H9 (cell line): ENCODE results near the gene PYROXD2. TPM values are rescaled to one million over a fixed set of nuclear protein-coding genes. Genes with fewer than 3 reads are reported as not detected.

ENCODE experiments used
- DNase-seq: peaks from one replicate; pipeline ENCODE4 v3.0.0-alpha.2; 2017
- H2AFZ ChIP-seq: one replicate; pipeline ENCODE4 v1.6.1; 2013; ENCODE audit warnings: mild to moderate bottlenecking, low read length, control low read depth, moderate library complexity
- H2AK5ac ChIP-seq: 2 replicates; pipeline ENCODE4 v1.6.1; 2013; ENCODE audit warnings: low read length, control low read depth, mixed read lengths; ENCODE audit not compliant: insufficient read length
- H2BK120ac ChIP-seq: one replicate; pipeline ENCODE4 v1.6.1; 2013; ENCODE audit warnings: low read depth, mild to moderate bottlenecking, low read length, control low read depth, inconsistent platforms; ENCODE audit not compliant: poor library complexity, severe bottlenecking
- H2BK12ac ChIP-seq: 2 replicates; pipeline ENCODE4 v1.6.1; 2013; ENCODE audit warnings: low read length, control low read depth, mixed read lengths, low read depth; ENCODE audit not compliant: insufficient read length
- H2BK15ac ChIP-seq: 2 replicates; pipeline ENCODE4 v1.6.1; 2013; ENCODE audit warnings: low read depth, low read length, control low read depth
- H2BK20ac ChIP-seq: one replicate; pipeline ENCODE4 v1.6.1; 2013; ENCODE audit warnings: low read depth, mild to moderate bottlenecking, low read length, control low read depth, inconsistent platforms; ENCODE audit not compliant: poor library complexity, severe bottlenecking
- H2BK5ac ChIP-seq: 2 replicates; pipeline ENCODE4 v1.6.1; 2013; ENCODE audit warnings: low read length, control low read depth, mixed read lengths; ENCODE audit not compliant: insufficient read length
- H3K14ac ChIP-seq: 2 replicates; pipeline ENCODE4 v1.6.1; 2013; ENCODE audit warnings: low read length, control low read depth; ENCODE audit not compliant: insufficient read depth
- H3K18ac ChIP-seq: 2 replicates; pipeline ENCODE4 v1.6.1; 2013; ENCODE audit warnings: low read depth, mild to moderate bottlenecking, mixed read lengths, low read length, control low read depth; ENCODE audit not compliant: insufficient read length
- H3K23ac ChIP-seq: 2 replicates; pipeline ENCODE4 v1.6.1; 2013; ENCODE audit warnings: low read length, control low read depth, mixed read lengths, low read depth; ENCODE audit not compliant: insufficient read length
- H3K23me2 ChIP-seq: 2 replicates; pipeline ENCODE4 v1.6.1; 2013; ENCODE audit warnings: low read depth, mild to moderate bottlenecking, mixed read lengths, low read length, control low read depth; ENCODE audit not compliant: insufficient read length, poor library complexity, severe bottlenecking
- H3K27ac ChIP-seq: 2 replicates; pipeline ENCODE4 v1.5.1; 2013; ENCODE audit warnings: low read length, control low read depth, mixed read lengths, low read depth; ENCODE audit not compliant: insufficient read length
- H3K27me3 ChIP-seq: 2 replicates; pipeline ENCODE4 v1.6.1; 2013; ENCODE audit warnings: low read length, control low read depth, inconsistent platforms; ENCODE audit not compliant: insufficient read depth
- H3K4ac ChIP-seq: 2 replicates; pipeline ENCODE4 v1.6.1; 2013; ENCODE audit warnings: low read depth, mild to moderate bottlenecking, control low read depth, inconsistent platforms, low read length, moderate library complexity
- H3K4me1 ChIP-seq: 2 replicates; pipeline ENCODE4 v1.6.1; 2013; ENCODE audit warnings: low read length, control low read depth, inconsistent platforms; ENCODE audit not compliant: insufficient read depth
- H3K4me2 ChIP-seq: 2 replicates; pipeline ENCODE4 v1.6.1; 2013; ENCODE audit warnings: low read length, control low read depth, mixed read lengths; ENCODE audit not compliant: insufficient read length, insufficient read depth
- H3K56ac ChIP-seq: 2 replicates; pipeline ENCODE4 v1.6.1; 2013; ENCODE audit warnings: low read depth, mild to moderate bottlenecking, mixed read lengths, low read length, control low read depth; ENCODE audit not compliant: insufficient read length
- H3K79me1 ChIP-seq: 2 replicates; pipeline ENCODE4 v1.6.1; 2013; ENCODE audit warnings: low read depth, mild to moderate bottlenecking, moderate library complexity, low read length, control low read depth, inconsistent platforms; ENCODE audit not compliant: insufficient read depth, poor library complexity, severe bottlenecking
- H3K79me2 ChIP-seq: 2 replicates; pipeline ENCODE4 v1.6.1; 2013; ENCODE audit warnings: low read length, control low read depth, inconsistent platforms; ENCODE audit not compliant: insufficient read depth
- H3K9ac ChIP-seq: 2 replicates; pipeline ENCODE4 v1.6.1; 2013; ENCODE audit warnings: low read length, control low read depth, mixed read lengths; ENCODE audit not compliant: insufficient read length; ENCODE audit errors: extremely low read depth
- H3K9me3 ChIP-seq: one replicate; pipeline ENCODE4 v1.6.1; 2013; ENCODE audit warnings: low read depth, low read length, inconsistent platforms; ENCODE audit not compliant: control insufficient read depth
- H3T11ph ChIP-seq: one replicate; pipeline ENCODE4 v1.6.1; 2013; ENCODE audit warnings: mild to moderate bottlenecking, low read length, control low read depth, inconsistent platforms
- H4K20me1 ChIP-seq: one replicate; pipeline ENCODE4 v1.6.1; 2013; ENCODE audit not compliant: control insufficient read depth, insufficient read length, insufficient read depth
- H4K5ac ChIP-seq: 2 replicates; pipeline ENCODE4 v1.6.1; 2013; ENCODE audit warnings: low read depth, mild to moderate bottlenecking, mixed read lengths, low read length, control low read depth; ENCODE audit not compliant: insufficient read length
- H4K8ac ChIP-seq: replicated peaks from 2 replicates; pipeline ENCODE4 v1.6.1; 2013; ENCODE audit warnings: low read length, control low read depth, mixed read lengths, low read depth; ENCODE audit not compliant: insufficient read length
- H4K91ac ChIP-seq: 2 replicates; pipeline ENCODE4 v1.6.1; 2013; ENCODE audit warnings: low read depth, mild to moderate bottlenecking, moderate library complexity, mixed read lengths, low read length, control low read depth; ENCODE audit not compliant: insufficient read length
- H3K27ac Mint-ChIP-seq, 3 experiments: 2 replicates in 2 of 3; 3 replicates in 1 of 3; pipeline ENCODE4 v1.8.0; 2020 to 2021; ENCODE audit warnings: mixed read lengths in 3 of 3, mild to moderate bottlenecking in 1 of 3, moderate library complexity in 1 of 3
- H3K27me3 Mint-ChIP-seq: 2 replicates; pipeline ENCODE4 v1.8.0; 2021; ENCODE audit warnings: low read depth, mild to moderate bottlenecking, moderate library complexity, mixed read lengths
- H3K36me3 Mint-ChIP-seq, 3 experiments: 2 replicates in 2 of 3; 3 replicates in 1 of 3; pipeline ENCODE4 v1.8.0; 2020 to 2021; ENCODE audit warnings: low read depth in 3 of 3, mixed read lengths in 3 of 3; ENCODE audit not compliant: insufficient read depth in 1 of 3
- H3K4me1 Mint-ChIP-seq, 2 experiments: 2 replicates each; pipeline ENCODE4 v1.8.0; 2020; ENCODE audit warnings: mixed read lengths in 2 of 2
- H3K4me3 Mint-ChIP-seq, 2 experiments: 2 replicates in 1 of 2; 3 replicates in 1 of 2; pipeline ENCODE4 v1.8.0; 2020 to 2021; ENCODE audit warnings: mild to moderate bottlenecking in 2 of 2, mixed read lengths in 2 of 2, moderate library complexity in 1 of 2
- H3K9me3 Mint-ChIP-seq, 2 experiments: 2 replicates in 1 of 2; 3 replicates in 1 of 2; pipeline ENCODE4 v1.8.0; 2020; ENCODE audit warnings: mild to moderate bottlenecking in 2 of 2, mixed read lengths in 2 of 2, moderate library complexity in 1 of 2
- CTCF ChIP-seq: fragments of 200-600 bp; sonication (generic); conservative IDR thresholded peaks from 3 replicates; pipeline ENCODE4 v1.8.0; 2021; ENCODE audit warnings: antibody characterized with exemption, mild to moderate bottlenecking
- WGBS: extraction: QIAGEN DNeasy Blood & Tissue Kit; methylation state at CpG from one replicate; pipeline ENCODE4 v1.1.7; 2013; ENCODE audit warnings: missing lambda C conversion rate, low lambda C conversion rate, mixed read lengths; ENCODE audit not compliant: insufficient read length; ENCODE audit errors: extremely low coverage; 5-methylcytosine and 5-hydroxymethylcytosine counted together
- total RNA-seq: library from RNA; stranded (reverse); gene quantifications from 2 replicates; pipeline ENCODE4 v1.2.1, GENCODE V29; 2021

The PYROXD2 gene
- total RNA-seq, 1 experiment from 2014 or later: 5.3 TPM

- Histone ChIP-seq H4K5ac (no peak overlapping the region), H2AFZ (no peak overlapping the region), H2BK20ac (no peak overlapping the region), H4K20me1 (no peaks in the 10 kb centered on the region), H3K4ac (no peak overlapping the region), H4K8ac (no peak overlapping the region), H3K56ac (no peak overlapping the region), H3K9ac (no peak overlapping the region), H3T11ph (no peak overlapping the region), H3K9me3 (no peaks in the 10 kb centered on the region), H2BK5ac (no peak overlapping the region), H4K91ac (no peak overlapping the region), H2BK120ac (no peak overlapping the region), H2AK5ac (no peak overlapping the region), H3K14ac (no peak overlapping the region), H3K23me2 (no peaks in the 10 kb centered on the region), H3K27ac (no peak overlapping the region), H3K4me1 (peaks cover 8% of the 10 kb centered on the region; the same call in 1 of the 2 replicates), H3K79me2 (no peaks in the 10 kb centered on the region), H2BK15ac (no peak overlapping the region), H3K4me2 (no peak overlapping the region), H3K79me1 (no peaks in the 10 kb centered on the region), H2BK12ac (no peak overlapping the region), H3K18ac (no peak overlapping the region), H3K27me3 (no peaks in the 10 kb centered on the region), H3K23ac (no peak overlapping the region)
- H3K9me3 Mint-ChIP-seq: peaks cover 0 to 3% of the 10 kb centered on the region in 2 experiments; a peak in 2 of 5 replicates
- no peak for TF ChIP-seq CTCF
- no peak for DNase-seq
- peaks cover 37 to 42% of the 10 kb centered on the region in 2 experiments for H3K4me1 Mint-ChIP-seq
- H3K27me3 Mint-ChIP-seq: peaks cover 17% of the 10 kb centered on the region
- WGBS: no CpG with 5 or more reads among the region's 19 CpGs
- no peak overlapping the region for H3K27ac Mint-ChIP-seq
- H3K36me3 Mint-ChIP-seq: peaks cover 0 to 1% (median 0%) of the 10 kb centered on the region in 3 experiments; a peak in 2 of 7 replicates
- H3K4me3 Mint-ChIP-seq: no peak overlapping the region; a peak in 1 of 5 replicates
Observed at GRCh38 chr10:98367604-98368451, 47.2 kb downstream of the PYROXD2 start.
